Measurements from ENCODE around the gene TUBB4B.

- TF ChIP-seq POLR2A (IDR thresholded peaks at IDR 0.05), result peak in 1 of 3 donors; percentile 17
- TF ChIP-seq CTCF (IDR thresholded peaks at IDR 0.05), result no peak
Observed at GRCh38 chr9:137242269-137243203, 1.4 kb downstream of the TUBB4B start.
